Endothelial cell of umbilical vein (primary cell): ENCODE data around the gene SLC35E2B. TPM values are rescaled to one million over a fixed set of nuclear protein-coding genes. Genes with fewer than 3 reads are reported as not detected.

Experiments
- BruUV-seq: library from RNA; stranded (reverse); fragments of 400-500 nt; replicated peaks from 2 replicates; lab custom pipeline; 2021; lab: Mats Ljungman, UMichigan
- CTCF ChIA-PET: fragments of 300-600, 350-600 bp; sonication (Branson Sonifier 250); formaldehyde crosslinking; loops from one replicate; lab custom pipeline; 2021; ENCODE audit warnings: antibody characterized with exemption, inconsistent platforms; lab: Charles Lee
- POLR2A ChIA-PET: fragments of 300-600, 350-600 bp; sonication (Branson Sonifier 250); formaldehyde crosslinking; loops from one replicate; lab custom pipeline; 2021; ENCODE audit warnings: antibody characterized with exemption, inconsistent platforms; lab: Charles Lee
- DNase-seq: peaks from one replicate; pipeline ENCODE4 v3.0.0-alpha.2; 2011; ENCODE audit warnings: low read depth, low spot score
- FAIRE-seq: peaks from 2 replicates; lab custom pipeline; 2011; peaks lifted over from hg19 to GRCh38; lab: Jason Lieb, UNC
- H2AFZ ChIP-seq: 2 replicates; pipeline ENCODE4 v1.6.0; 2012; ENCODE audit warnings: low read depth, low read length, control low read depth, inconsistent platforms
- H3K27ac ChIP-seq: 2 replicates; pipeline ENCODE4 v1.5.1; 2011; ENCODE audit warnings: low read depth, mild to moderate bottlenecking, control low read depth, low read length, moderate library complexity; ENCODE audit not compliant: insufficient read depth
- H3K27me3 ChIP-seq, 2 experiments: 2 replicates each; pipeline versions ENCODE4 v1.6.0 to v1.6.1; 2011; ENCODE audit warnings: low read length in 2 of 2, mixed read lengths in 1 of 2; ENCODE audit not compliant: control insufficient read depth in 2 of 2, insufficient read depth in 2 of 2
- H3K36me3 ChIP-seq, 2 experiments: 2 replicates in 1 of 2; 3 replicates in 1 of 2; pipeline ENCODE4 v1.5.1; 2011; ENCODE audit warnings: low read length in 2 of 2, mild to moderate bottlenecking in 1 of 2, moderate library complexity in 1 of 2; ENCODE audit not compliant: control insufficient read depth in 2 of 2, insufficient read depth in 2 of 2; ENCODE audit errors: extremely low read depth in 1 of 2
- H3K4me1 ChIP-seq: 3 replicates; pipeline ENCODE4 v1.5.1; 2011; ENCODE audit warnings: mild to moderate bottlenecking, low read length; ENCODE audit not compliant: control insufficient read depth, insufficient read depth; ENCODE audit errors: extremely low read depth
- H3K4me2 ChIP-seq: 2 replicates; pipeline ENCODE4 v1.6.1; 2011; ENCODE audit warnings: low read length, control low read depth, mixed read lengths; ENCODE audit not compliant: insufficient read depth
- H3K4me3 ChIP-seq, 3 experiments: fragments of 200-600 bp in 1 of 3; sonication (generic), shearing (Covaris generic) in 1 of 3; replicated peaks in 1 of 3; 2 replicates each; pipeline ENCODE4 v1.5.1; 2011 to 2016; ENCODE audit warnings: control low read depth in 3 of 3, low read length in 3 of 3, mild to moderate bottlenecking in 2 of 3, inconsistent platforms in 1 of 3, low read depth in 1 of 3, moderate library complexity in 1 of 3; ENCODE audit not compliant: insufficient read depth in 1 of 3
- H3K79me2 ChIP-seq: 2 replicates; pipeline ENCODE4 v1.6.0; 2012; ENCODE audit warnings: low read length, inconsistent platforms; ENCODE audit not compliant: control insufficient read depth, insufficient read depth
- H3K9ac ChIP-seq: replicated peaks from 2 replicates; pipeline ENCODE3; 2011; ENCODE audit warnings: low read length, control low read depth; ENCODE audit not compliant: insufficient read depth; ENCODE audit errors: extremely low read depth
- H3K9me1 ChIP-seq: replicated peaks from 3 replicates; pipeline ENCODE4 v1.6.0; 2011; ENCODE audit warnings: mild to moderate bottlenecking, low read length; ENCODE audit not compliant: control insufficient read depth, insufficient read depth; ENCODE audit errors: extremely low read depth
- H3K9me3 ChIP-seq: replicated peaks from 2 replicates; pipeline ENCODE4 v1.5.1; 2012; ENCODE audit warnings: low read length, inconsistent platforms; ENCODE audit not compliant: control insufficient read depth, insufficient read depth
- H4K20me1 ChIP-seq: replicated peaks from 2 replicates; pipeline ENCODE3; 2011; ENCODE audit warnings: mild to moderate bottlenecking, low read length; ENCODE audit not compliant: control insufficient read depth, insufficient read depth; ENCODE audit errors: extremely low read depth
- CTCF ChIP-seq, 2 donors: IDR thresholded peaks; 1 replicate in 1 of 2; 2 replicates in 1 of 2; pipeline ENCODE4 v1.5.1; 2011; ENCODE audit warnings: low read length in 2 of 2, mild to moderate bottlenecking in 2 of 2, moderate library complexity in 2 of 2, control low read depth in 1 of 2, inconsistent platforms in 1 of 2, low read depth in 1 of 2; ENCODE audit not compliant: insufficient read depth in 1 of 2; ENCODE audit errors: extremely low read depth in 1 of 2
- EZH2 ChIP-seq: IDR thresholded peaks from 2 replicates; pipeline ENCODE4 v1.6.1; 2012; ENCODE audit warnings: borderline replicate concordance, low read depth, mild to moderate bottlenecking, moderate library complexity, low read length, inconsistent platforms; ENCODE audit not compliant: severe bottlenecking
- FOS ChIP-seq: IDR thresholded peaks from 2 replicates; pipeline ENCODE4 v1.6.1; 2011; ENCODE audit warnings: mild to moderate bottlenecking, low read length, moderate library complexity, borderline replicate concordance; ENCODE audit not compliant: insufficient read depth
- GATA2 ChIP-seq: IDR thresholded peaks from 2 replicates; pipeline ENCODE4 v1.7.0; 2011; ENCODE audit warnings: low read depth, mild to moderate bottlenecking, moderate library complexity, mixed read lengths, low read length; ENCODE audit not compliant: insufficient read length, insufficient read depth
- JUN ChIP-seq: IDR thresholded peaks from 2 replicates; pipeline ENCODE4 v1.6.1; 2011; ENCODE audit warnings: borderline replicate concordance, low read depth; ENCODE audit not compliant: insufficient read length, insufficient read depth
- MYC ChIP-seq: IDR thresholded peaks from one replicate; pipeline ENCODE4 v1.6.1; 2011; ENCODE audit warnings: mild to moderate bottlenecking, low read depth, low read length
- POLR2A ChIP-seq: IDR thresholded peaks from 2 replicates; pipeline ENCODE4 v1.6.1; 2012; ENCODE audit warnings: low read depth, mild to moderate bottlenecking, control low read depth, low read length
- POLR2AphosphoS5 ChIP-seq: IDR thresholded peaks from 2 replicates; pipeline ENCODE4 v1.6.1; 2012; ENCODE audit warnings: low read depth, mild to moderate bottlenecking, control low read depth, low read length, moderate library complexity; ENCODE audit not compliant: insufficient read depth
- dilution Hi-C: fragments of 300-500 bp; cut with MboI; formaldehyde crosslinking; loops from one replicate; pipeline ENCODE4 v1.15.0; 2019; ENCODE audit warnings: low sequenced_read_pairs; ENCODE audit not compliant: extremely low pct_ligation_motif_present
- intact Hi-C: fragments of 100-400 bp; cut with micrococcal nuclease; formaldehyde crosslinking; loops from one replicate; pipeline ENCODE4 v1.10.0; 2022
- polyA plus RNA-seq, 4 experiments: library from polyadenylated mRNA; depleted of rRNA in 3 of 4; stranded (reverse) in 3 of 4; unstranded in 1 of 4; fragments of >200 nt; gene quantifications; 2 replicates each; pipeline versions ENCODE4 v1.2.1 to v1.2.3, GENCODE V29; 2011 to 2012; ENCODE audit warnings: missing spikeins in 1 of 4
- total RNA-seq: library from RNA; stranded (reverse); gene quantifications from 2 replicates; pipeline ENCODE4 v1.2.3, GENCODE V29; 2021
- TF ChIP-seq, protein P1 (sequence below): IDR thresholded peaks from 2 replicates; pipeline ENCODE4 v1.6.1; 2011; ENCODE audit not compliant: insufficient read depth, insufficient read length

Gene SLC35E2B
- total and polyA plus RNA-seq, 2 donors (not counting 3 experiments of a cell fraction or from before 2014, with no cell fraction given), result 28.0 to 51.2 TPM

GRCh38 chr1:1680912-1681273 lies 11.7 kb downstream of the SLC35E2B start:
- CTCF ChIA-PET, result no interaction called here
- H3K4me2 ChIP-seq, result no peak overlapping the region
- no peak overlapping the region for H3K9ac ChIP-seq
- no peak overlapping the region for H3K4me3 ChIP-seq
- no TSS peak for BruUV-seq
- DNase-seq (no peak), FAIRE-seq (no peak)
- intact Hi-C loops, result no loop called here
- no peaks in the 10 kb centered on the region for H3K36me3 ChIP-seq
- POLR2A ChIA-PET, result no interaction called here
- dilution Hi-C loops, result no loop called here
- H3K9me3 ChIP-seq, result no peaks in the 10 kb centered on the region
- H3K9me1 ChIP-seq, result no peaks in the 10 kb centered on the region
- H3K4me1 ChIP-seq, result no peaks in the 10 kb centered on the region
- no peaks in the 10 kb centered on the region for H3K27me3 ChIP-seq
- H4K20me1 ChIP-seq, result no peaks in the 10 kb centered on the region
- TF ChIP-seq POLR2AphosphoS5 (no peak), EZH2 (no peak), GATA2 (no peak), POLR2A (no peak), MYC (no peak), JUN (no peak), FOS (no peak), CTCF (IDR thresholded peaks at IDR 0.05; ENCODE audit: extremely low read depth in 1 of 2, insufficient read depth in 1 of 2, low read depth in 1 of 2, low read length in 2 of 2) (no peak)
- TF ChIP-seq, protein P1, sequence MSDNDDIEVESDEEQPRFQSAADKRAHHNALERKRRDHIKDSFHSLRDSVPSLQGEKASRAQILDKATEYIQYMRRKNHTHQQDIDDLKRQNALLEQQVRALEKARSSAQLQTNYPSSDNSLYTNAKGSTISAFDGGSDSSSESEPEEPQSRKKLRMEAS, result no peak
- H3K79me2 ChIP-seq, result peaks cover 36% of the 10 kb centered on the region
- no peak overlapping the region for H3K27ac ChIP-seq
- no peak overlapping the region for H2AFZ ChIP-seq
